Neural progenitor cell (in vitro differentiated cells): ENCODE data around the gene COL24A1. TPM values are rescaled to one million over a fixed set of nuclear protein-coding genes. Genes with fewer than 3 reads are reported as not detected.

Source experiments
- DNase-seq: peaks from one replicate; pipeline ENCODE4 v3.0.0-alpha.2; 2016; ENCODE audit warnings: low spot score
- H2AFZ ChIP-seq: fragments of 200-600 bp; sonication (generic); replicated peaks from 2 replicates; pipeline ENCODE4 v1.6.1; 2016; ENCODE audit warnings: antibody characterized with exemption
- H3F3A ChIP-seq: fragments of 200-600 bp; sonication (generic); 2 replicates; pipeline ENCODE4 v1.6.1; 2016; ENCODE audit warnings: antibody characterized with exemption, low read depth
- H3K27ac ChIP-seq: fragments of 200-600 bp; sonication (generic); 2 replicates; pipeline ENCODE4 v1.5.1; 2016; ENCODE audit warnings: mild to moderate bottlenecking
- H3K27me3 ChIP-seq: fragments of 200-600 bp; sonication (generic); 2 replicates; pipeline ENCODE4 v1.6.1; 2016; ENCODE audit warnings: mild to moderate bottlenecking, moderate library complexity
- H3K36me3 ChIP-seq: fragments of 200-600 bp; sonication (generic); 2 replicates; pipeline ENCODE4 v1.5.1; 2016
- H3K4me1 ChIP-seq: fragments of 200-600 bp; sonication (generic); 2 replicates; pipeline ENCODE4 v1.6.1; 2016; ENCODE audit warnings: mixed run types
- H3K4me2 ChIP-seq: fragments of 200-600 bp; sonication (generic); 2 replicates; pipeline ENCODE4 v1.6.1; 2016
- H3K4me3 ChIP-seq: fragments of 200-600 bp; sonication (generic); 2 replicates; pipeline ENCODE4 v1.5.1; 2016
- H3K79me2 ChIP-seq: fragments of 200-600 bp; sonication (generic); 2 replicates; pipeline ENCODE4 v1.6.1; 2016; ENCODE audit warnings: low read depth
- H3K9ac ChIP-seq: fragments of 200-600 bp; sonication (generic); 2 replicates; pipeline ENCODE4 v1.6.1; 2016
- H3K9me3 ChIP-seq: fragments of 200-600 bp; sonication (generic); 2 replicates; pipeline ENCODE4 v1.5.1; 2016; ENCODE audit warnings: low read depth
- H4K20me1 ChIP-seq: fragments of 200-600 bp; sonication (generic); 2 replicates; pipeline ENCODE4 v1.6.1; 2016; ENCODE audit warnings: low read depth
- H3K27ac Mint-ChIP-seq: 3 replicates; pipeline ENCODE4 v1.8.0; 2021; ENCODE audit warnings: mixed read lengths
- H3K27me3 Mint-ChIP-seq: 2 replicates; pipeline ENCODE4 v1.8.0; 2022; ENCODE audit warnings: low read depth, mild to moderate bottlenecking, inconsistent platforms, moderate library complexity, mixed read lengths; ENCODE audit not compliant: insufficient read depth
- H3K36me3 Mint-ChIP-seq: 3 replicates; pipeline ENCODE4 v1.8.0; 2021; ENCODE audit warnings: mixed read lengths
- H3K4me1 Mint-ChIP-seq: 3 replicates; pipeline ENCODE4 v1.8.0; 2021; ENCODE audit warnings: mixed read lengths
- H3K4me3 Mint-ChIP-seq: 3 replicates; pipeline ENCODE4 v1.8.0; 2021; ENCODE audit warnings: mild to moderate bottlenecking, moderate library complexity, mixed read lengths
- H3K9me3 Mint-ChIP-seq: 3 replicates; pipeline ENCODE4 v1.8.0; 2020; ENCODE audit warnings: mixed read lengths
- EZH2 ChIP-seq: fragments of 200-600 bp; sonication (generic); IDR thresholded peaks from 2 replicates; pipeline ENCODE4 v1.6.1; 2017; ENCODE audit warnings: antibody characterized with exemption, mild to moderate bottlenecking, moderate library complexity
- EZH2phosphoT487 ChIP-seq: fragments of 200-600 bp; sonication (generic); IDR thresholded peaks from 2 replicates; pipeline ENCODE4 v1.6.1; 2017; ENCODE audit warnings: antibody characterized with exemption
- total RNA-seq: library from RNA; depleted of rRNA; stranded (reverse); fragments of >200 nt; gene quantifications from 2 replicates; pipeline ENCODE4 v1.2.3, GENCODE V29; 2015; ENCODE audit warnings: low replicate concordance
- TF ChIP-seq, protein P1 (sequence below): fragments of 200-600 bp; sonication (generic); IDR thresholded peaks from 2 replicates; pipeline ENCODE4 v1.5.1; 2017; ENCODE audit warnings: antibody characterized with exemption, mild to moderate bottlenecking

COL24A1 gene
- total RNA-seq, 1 donor from 2014 or later: not detected

DNA sequence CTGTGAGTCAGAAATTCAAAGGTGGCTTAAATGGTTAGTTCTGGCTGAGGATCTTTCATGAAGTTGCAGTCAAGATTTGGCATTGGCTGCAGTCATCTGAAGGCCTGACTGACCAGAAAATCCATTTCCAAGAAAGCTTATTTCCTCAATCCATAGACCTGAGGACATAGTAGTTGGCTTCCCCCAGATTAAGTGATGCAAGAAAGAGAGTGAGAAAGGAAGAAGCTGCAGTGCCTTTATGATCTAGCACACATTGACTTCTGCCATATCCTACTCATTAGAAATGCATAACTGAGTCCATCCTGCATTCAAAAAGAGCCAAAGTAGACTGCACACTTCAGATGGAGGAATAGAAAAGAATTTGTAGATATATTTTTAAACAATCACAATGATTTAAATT, 222.6 kb downstream of the COL24A1 start:
- H3K36me3 ChIP-seq: no peaks in the 10 kb centered on the region
- no peaks in the 10 kb centered on the region for H3K27me3 Mint-ChIP-seq

GRCh38 chr1:85911742-85912141, 244.8 kb downstream of the COL24A1 start:
- no peaks in the 10 kb centered on the region for H3K36me3 ChIP-seq
- H3F3A ChIP-seq: no peaks in the 10 kb centered on the region
- H2AFZ ChIP-seq: no peak overlapping the region
- no peak overlapping the region for H3K27ac Mint-ChIP-seq
- H3K9me3 Mint-ChIP-seq: no peaks in the 10 kb centered on the region
- H3K9me3 ChIP-seq: no peaks in the 10 kb centered on the region
- H3K4me3 ChIP-seq: no peak overlapping the region
- peak; percentile 3 for DNase-seq
- no peaks in the 10 kb centered on the region for H3K27me3 Mint-ChIP-seq
- H3K27ac ChIP-seq: no peak overlapping the region
- no peak overlapping the region for H3K4me2 ChIP-seq
- no peaks in the 10 kb centered on the region for H3K27me3 ChIP-seq
- no peaks in the 10 kb centered on the region for H3K4me1 ChIP-seq
- H3K4me3 Mint-ChIP-seq: no peak overlapping the region
- TF ChIP-seq EZH2phosphoT487 (no peak), EZH2 (no peak)
- TF ChIP-seq, protein P1, sequence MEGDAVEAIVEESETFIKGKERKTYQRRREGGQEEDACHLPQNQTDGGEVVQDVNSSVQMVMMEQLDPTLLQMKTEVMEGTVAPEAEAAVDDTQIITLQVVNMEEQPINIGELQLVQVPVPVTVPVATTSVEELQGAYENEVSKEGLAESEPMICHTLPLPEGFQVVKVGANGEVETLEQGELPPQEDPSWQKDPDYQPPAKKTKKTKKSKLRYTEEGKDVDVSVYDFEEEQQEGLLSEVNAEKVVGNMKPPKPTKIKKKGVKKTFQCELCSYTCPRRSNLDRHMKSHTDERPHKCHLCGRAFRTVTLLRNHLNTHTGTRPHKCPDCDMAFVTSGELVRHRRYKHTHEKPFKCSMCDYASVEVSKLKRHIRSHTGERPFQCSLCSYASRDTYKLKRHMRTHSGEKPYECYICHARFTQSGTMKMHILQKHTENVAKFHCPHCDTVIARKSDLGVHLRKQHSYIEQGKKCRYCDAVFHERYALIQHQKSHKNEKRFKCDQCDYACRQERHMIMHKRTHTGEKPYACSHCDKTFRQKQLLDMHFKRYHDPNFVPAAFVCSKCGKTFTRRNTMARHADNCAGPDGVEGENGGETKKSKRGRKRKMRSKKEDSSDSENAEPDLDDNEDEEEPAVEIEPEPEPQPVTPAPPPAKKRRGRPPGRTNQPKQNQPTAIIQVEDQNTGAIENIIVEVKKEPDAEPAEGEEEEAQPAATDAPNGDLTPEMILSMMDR: peak; percentile 52
- H3K36me3 Mint-ChIP-seq: no peaks in the 10 kb centered on the region
- H4K20me1 ChIP-seq: no peaks in the 10 kb centered on the region
- H3K79me2 ChIP-seq: no peaks in the 10 kb centered on the region
- H3K9ac ChIP-seq: no peak overlapping the region
- no peaks in the 10 kb centered on the region for H3K4me1 Mint-ChIP-seq

More for the DNA sequence above, 222.6 kb downstream of the COL24A1 start:
- H4K20me1 ChIP-seq: no peaks in the 10 kb centered on the region
- H2AFZ ChIP-seq: no peak overlapping the region
- no peaks in the 10 kb centered on the region for H3K36me3 Mint-ChIP-seq
- H3K27ac ChIP-seq: no peak overlapping the region
- H3K4me3 Mint-ChIP-seq: no peak overlapping the region
- no peaks in the 10 kb centered on the region for H3K79me2 ChIP-seq
- no peaks in the 10 kb centered on the region for H3K9me3 ChIP-seq
- H3K27ac Mint-ChIP-seq: no peak overlapping the region
- no peak overlapping the region for H3K9ac ChIP-seq
- H3K9me3 Mint-ChIP-seq: no peaks in the 10 kb centered on the region
- no peaks in the 10 kb centered on the region for H3K27me3 ChIP-seq
- no peak overlapping the region for H3K4me3 ChIP-seq
- DNase-seq: no peak
- no peaks in the 10 kb centered on the region for H3F3A ChIP-seq
- no peaks in the 10 kb centered on the region for H3K4me1 Mint-ChIP-seq
- TF ChIP-seq, protein P1: no peak
- TF ChIP-seq EZH2 (no peak), EZH2phosphoT487 (no peak)
- H3K4me1 ChIP-seq: no peaks in the 10 kb centered on the region
- no peak overlapping the region for H3K4me2 ChIP-seq

DNA sequence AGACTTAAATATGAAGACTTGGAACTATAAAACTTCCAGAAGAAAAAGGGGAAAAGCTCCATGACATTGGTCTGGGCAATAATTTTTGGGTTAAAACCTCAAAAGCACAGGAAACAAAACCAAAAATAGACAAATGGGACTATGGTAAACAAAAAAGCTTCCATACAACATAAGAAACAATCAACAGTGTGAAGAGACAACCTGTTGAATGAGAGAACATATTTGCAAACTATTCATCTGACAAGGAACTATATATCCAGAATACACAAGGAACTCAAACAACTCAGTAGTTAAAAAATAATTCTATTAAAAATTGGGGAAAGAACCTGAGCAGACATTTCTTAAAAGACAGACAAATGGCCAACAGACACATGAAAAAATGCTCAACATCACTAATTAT, 255.7 kb downstream of the COL24A1 start:
- Histone ChIP-seq H3K27me3 (no peaks in the 10 kb centered on the region), H3K9me3 (no peaks in the 10 kb centered on the region), H3K79me2 (no peaks in the 10 kb centered on the region), H2AFZ (no peak overlapping the region), H4K20me1 (no peaks in the 10 kb centered on the region), H3K36me3 (no peaks in the 10 kb centered on the region), H3K9ac (no peak overlapping the region), H3K27ac (no peak overlapping the region), H3K4me1 (no peaks in the 10 kb centered on the region), H3K4me2 (no peak overlapping the region), H3F3A (no peaks in the 10 kb centered on the region), H3K4me3 (no peak overlapping the region)
- Mint-ChIP-seq H3K27ac (no peak overlapping the region), H3K36me3 (no peaks in the 10 kb centered on the region), H3K4me1 (no peaks in the 10 kb centered on the region), H3K9me3 (peaks cover 2% of the 10 kb centered on the region), H3K27me3 (peaks cover 2% of the 10 kb centered on the region), H3K4me3 (no peak overlapping the region)
- no peak for TF ChIP-seq EZH2phosphoT487
- no peak for TF ChIP-seq EZH2
- TF ChIP-seq, protein P1: no peak
- no peak for DNase-seq

DNA sequence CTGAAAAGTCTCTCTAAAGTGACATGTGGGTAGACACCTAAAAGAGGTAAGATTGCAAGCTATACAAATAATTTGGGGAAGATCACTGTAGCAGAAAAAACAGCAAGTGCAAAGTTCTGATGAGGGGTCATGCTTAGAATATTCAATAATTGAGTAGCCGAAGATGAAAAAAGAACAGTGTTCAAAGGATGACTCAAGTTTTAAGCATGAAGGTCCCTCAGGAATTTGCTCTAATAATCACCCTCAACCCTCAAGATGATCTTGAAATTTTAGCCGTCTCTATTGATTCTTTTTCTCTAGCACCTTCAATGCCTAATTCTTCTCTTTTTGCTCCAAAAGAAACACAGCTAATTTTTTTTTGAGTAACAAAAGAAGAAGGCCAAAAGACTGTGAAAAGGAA, 257.7 kb downstream of the COL24A1 start:
- TF ChIP-seq, protein P1: no peak
- TF ChIP-seq EZH2 (no peak), EZH2phosphoT487 (no peak)
- Histone ChIP-seq H3K27me3 (no peaks in the 10 kb centered on the region), H3K4me3 (no peak overlapping the region), H3K79me2 (no peaks in the 10 kb centered on the region), H3K27ac (no peak overlapping the region), H3K4me1 (no peaks in the 10 kb centered on the region), H2AFZ (no peak overlapping the region), H3K9me3 (no peaks in the 10 kb centered on the region), H3K4me2 (no peak overlapping the region), H4K20me1 (no peaks in the 10 kb centered on the region), H3K9ac (no peak overlapping the region), H3F3A (no peaks in the 10 kb centered on the region), H3K36me3 (no peaks in the 10 kb centered on the region)
- Mint-ChIP-seq H3K4me3 (no peak overlapping the region), H3K36me3 (no peaks in the 10 kb centered on the region), H3K4me1 (no peaks in the 10 kb centered on the region), H3K27ac (no peak overlapping the region), H3K9me3 (peaks cover 2% of the 10 kb centered on the region), H3K27me3 (peaks cover 2% of the 10 kb centered on the region)
- DNase-seq: no peak
